HG03432 (cell line): ENCODE results near the gene ZBTB16.
"Not testable (repeated sequence)": the region's sequence is repeated elsewhere in the genome, so short reads cannot be mapped to it uniquely, and the experiment has no call there.

Experiments
- ATAC-seq: cut with Tn5 transposase; IDR thresholded peaks from one replicate; pipeline ENCODE4 v1.9.1; 2021; ENCODE audit warnings: mild to moderate bottlenecking, moderate library complexity; ENCODE audit not compliant: unreplicated experiment

The ZBTB16 gene

GRCh38 chr11:114044042-114044871 is 15.3 kb upstream of the ZBTB16 start:
- ATAC-seq = no peak

GRCh38 chr11:114047327-114047726 is 12.2 kb upstream of the ZBTB16 start:
- no peak for ATAC-seq

GRCh38 chr11:114049050-114049449 is 10.5 kb upstream of the ZBTB16 start:
- ATAC-seq = no peak

GRCh38 chr11:114049766-114050165 is 9.7 kb upstream of the ZBTB16 start:
- ATAC-seq = not testable (repeated sequence)

- ATAC-seq = no peak
These were observed 9.1 kb upstream of the ZBTB16 start for GRCh38 chr11:114050258-114050927.

GRCh38 chr11:114051558-114051957 is 8.0 kb upstream of the ZBTB16 start:
- no peak for ATAC-seq

- ATAC-seq = no peak
These were observed 7.4 kb upstream of the ZBTB16 start for GRCh38 chr11:114052160-114052559.

- no peak for ATAC-seq
These were observed 6.1 kb upstream of the ZBTB16 start for GRCh38 chr11:114053406-114053805.

- no peak for ATAC-seq
These were observed 4.7 kb upstream of the ZBTB16 start for GRCh38 chr11:114054806-114055205.

GRCh38 chr11:114056409-114056808 is 3.1 kb upstream of the ZBTB16 start:
- ATAC-seq = no peak

- ATAC-seq = no peak
These were observed 2.4 kb upstream of the ZBTB16 start for GRCh38 chr11:114057147-114057546.

GRCh38 chr11:114057605-114058004 is 1.9 kb upstream of the ZBTB16 start:
- no peak for ATAC-seq

GRCh38 chr11:114058026-114058706 is 1.3 kb upstream of the ZBTB16 start:
- ATAC-seq = no peak

- ATAC-seq = no peak
These were observed 637 bp upstream of the ZBTB16 start for GRCh38 chr11:114058871-114059277.

- no peak for ATAC-seq
These were observed 477 bp downstream of the ZBTB16 start for GRCh38 chr11:114059984-114060391.

- ATAC-seq = no peak
These were observed 1.0 kb downstream of the ZBTB16 start for GRCh38 chr11:114060392-114061047.

- no peak for ATAC-seq
These were observed 1.7 kb downstream of the ZBTB16 start for GRCh38 chr11:114061048-114061680.

- no peak for ATAC-seq
These were observed 2.2 kb downstream of the ZBTB16 start for GRCh38 chr11:114061681-114062049.

GRCh38 chr11:114062272-114062671 is 2.8 kb downstream of the ZBTB16 start:
- ATAC-seq = no peak

- ATAC-seq = no peak
These were observed 3.8 kb downstream of the ZBTB16 start for GRCh38 chr11:114063149-114063828.
